SH-SY5Y (cell line): ENCODE results near the gene NOP56.

Experiments used
- GATA2 ChIP-seq: IDR thresholded peaks from 2 replicates; pipeline ENCODE4 v1.6.1; 2011; ENCODE audit warnings: mild to moderate bottlenecking, low read depth, low read length
- GATA3 ChIP-seq: IDR thresholded peaks from 2 replicates; pipeline ENCODE4 v1.6.1; 2011; ENCODE audit warnings: low read depth, mild to moderate bottlenecking, low read length, moderate library complexity

DNA sequence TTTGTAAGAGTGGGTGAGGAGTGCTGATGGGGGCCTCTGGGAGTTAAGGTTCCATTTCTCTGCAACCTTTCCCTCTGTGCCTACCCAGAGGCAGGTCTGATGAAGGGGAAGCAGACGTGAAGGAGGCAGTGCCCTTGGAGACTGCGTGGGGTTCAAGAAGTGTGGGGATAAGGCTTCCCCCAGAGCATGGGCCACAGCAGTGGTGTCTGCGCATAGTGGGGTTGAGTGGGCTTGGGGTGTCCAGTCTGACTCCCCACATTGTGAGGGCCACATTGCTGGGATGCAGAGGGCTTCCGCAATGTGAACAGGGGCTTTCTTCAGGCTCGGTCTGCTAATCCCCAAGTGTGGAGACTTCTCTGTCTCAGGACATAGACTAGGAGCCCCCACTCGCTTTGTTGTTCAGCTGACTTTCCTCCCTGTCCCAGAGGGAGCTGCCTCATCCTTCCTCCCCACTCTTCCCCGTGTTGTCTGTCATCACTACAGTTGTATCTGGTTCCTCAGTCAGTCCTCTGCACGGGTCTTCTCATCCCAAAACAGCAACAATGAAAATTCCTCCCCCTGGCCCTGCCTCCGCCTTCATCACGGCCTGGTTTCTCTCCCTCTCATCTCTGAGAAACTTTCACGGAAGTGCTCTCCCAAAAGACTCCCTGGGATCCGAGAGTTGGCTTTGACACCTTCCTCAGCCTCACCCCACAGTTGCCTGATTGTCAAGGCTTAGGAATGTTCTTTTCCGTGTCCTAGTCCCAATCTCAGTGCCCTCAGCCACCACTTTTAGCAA lies 43.0 kb downstream of the NOP56 start:
- TF ChIP-seq GATA2, result no peak
- TF ChIP-seq GATA3, result no peak
